Endothelial cell of hepatic sinusoid (primary cell): Measurements from ENCODE around the gene CHEK1.
"Not testable (repeated sequence)": the region's sequence is repeated elsewhere in the genome, so short reads cannot be mapped to it uniquely, and the experiment has no call there.

Experiments
- in situ Hi-C: cut with HindIII; loops from 2 replicates; pipeline ENCODE4 v1.10.0; 2017; ENCODE audit warnings: low sequenced_read_pairs

The CHEK1 gene

GRCh38 chr11:125624756-125625213, at the start of gene CHEK1:
TSS of gene CHEK1 (plus strand) at chr11:125625163. CDS start at chr11:125626769, 1,606 bp downstream.
- in situ Hi-C loops, result loop anchor here (5.0 kb wide), 1 partner anchor 253 kb away; no protein-coding TSS in a partner anchor

DNA sequence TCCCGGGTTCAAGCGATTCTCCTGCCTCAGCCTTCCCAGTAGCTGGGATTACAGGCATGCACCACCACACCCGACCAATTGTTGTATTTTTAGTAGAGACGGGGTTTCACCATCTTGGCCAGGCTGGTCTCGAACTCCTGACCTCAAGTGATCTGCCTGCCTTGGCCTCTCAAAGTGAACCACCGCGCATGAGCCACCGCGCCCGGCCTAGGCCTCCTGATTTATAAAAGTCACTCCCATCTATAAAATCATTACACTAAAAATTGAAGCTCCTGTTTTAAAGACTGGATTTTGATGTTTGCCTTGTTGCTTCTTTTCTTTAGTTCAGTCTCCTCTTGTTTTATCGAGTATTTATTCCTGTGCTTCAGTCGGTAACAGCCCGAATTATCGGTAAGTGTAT, 47.8 kb upstream of the CHEK1 start:
- in situ Hi-C loops, result not testable (repeated sequence)

DNA sequence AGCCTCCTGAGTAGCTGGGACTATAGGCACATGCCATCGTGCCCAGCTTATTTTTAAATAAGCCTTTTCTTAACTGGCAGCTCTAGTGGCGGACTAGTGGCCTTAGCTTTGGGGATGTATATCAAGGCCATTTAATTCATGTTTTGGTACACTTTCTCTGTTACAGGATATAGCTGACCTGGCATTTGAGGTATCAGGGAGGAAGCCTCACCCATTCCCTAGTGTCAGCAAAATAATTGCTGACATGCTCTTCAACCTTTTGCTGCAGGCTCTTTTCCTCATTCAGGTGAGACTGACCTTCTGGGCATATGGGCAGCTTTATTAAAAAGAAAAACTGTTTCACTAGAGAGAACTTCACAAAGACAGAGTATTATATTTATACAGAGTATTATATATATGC, 46.2 kb upstream of the CHEK1 start:
- in situ Hi-C loops, result no loop called here

- in situ Hi-C loops, result no loop called here
Measured at GRCh38 chr11:125579811-125580210, 45.2 kb upstream of the CHEK1 start.

GRCh38 chr11:125583496-125583895, 41.5 kb upstream of the CHEK1 start:
- in situ Hi-C loops, result no loop called here

DNA sequence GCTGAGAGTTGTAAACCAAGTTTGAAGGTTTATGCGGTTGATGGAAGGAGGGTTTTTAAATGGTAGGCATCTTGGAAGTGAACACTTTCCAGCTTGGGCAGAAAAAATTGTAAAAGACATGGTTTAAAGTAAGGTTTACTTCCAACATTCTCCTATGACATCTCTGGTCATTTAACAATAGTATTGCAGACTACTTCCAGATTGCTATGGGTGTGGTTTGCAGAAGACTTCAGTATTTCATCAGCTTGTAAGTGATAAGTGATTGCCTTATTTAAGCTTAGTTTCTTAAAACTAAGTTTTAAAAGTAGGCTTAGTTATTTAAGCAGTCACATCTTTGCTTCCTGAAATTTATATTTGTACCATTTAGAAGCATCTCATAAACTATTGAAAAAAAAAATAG, 39.5 kb upstream of the CHEK1 start:
- in situ Hi-C loops, result no loop called here

DNA sequence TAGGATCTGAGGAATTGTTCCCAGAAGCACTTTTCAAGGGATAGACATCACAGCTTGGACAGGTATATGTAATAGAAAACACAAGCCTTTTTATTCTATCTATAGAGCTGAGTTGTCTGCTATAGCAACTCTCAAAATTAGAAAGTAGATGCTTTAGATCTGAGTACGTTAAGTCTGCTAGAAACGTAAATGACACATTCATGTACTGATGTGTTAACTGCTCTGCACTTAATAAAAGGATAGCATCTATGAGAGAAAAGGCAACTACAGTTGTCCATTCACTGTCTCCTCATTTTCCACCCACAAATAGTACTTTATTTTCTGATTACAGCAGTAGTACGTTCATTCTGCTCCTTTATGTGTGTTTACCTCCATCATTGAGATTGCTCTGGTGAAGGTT, 38.3 kb upstream of the CHEK1 start:
- in situ Hi-C loops, result no loop called here

DNA sequence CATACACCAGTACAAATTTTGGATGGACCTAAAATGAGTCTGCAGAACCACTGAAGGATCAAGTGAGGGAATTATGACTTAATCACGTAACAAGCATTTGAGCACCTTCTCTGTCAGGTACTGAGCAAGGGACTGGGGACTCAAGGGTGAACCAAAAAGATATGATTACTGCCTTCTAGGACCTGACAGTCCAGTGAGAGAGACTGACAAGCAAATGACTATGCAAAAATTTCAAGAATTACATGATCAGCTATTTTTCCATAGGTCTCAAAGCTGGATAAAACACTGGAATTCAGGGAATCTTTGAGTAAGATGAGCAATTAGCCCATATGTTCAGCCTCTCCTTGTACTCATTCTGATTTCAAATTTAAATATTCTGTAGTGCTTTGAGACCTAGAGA, 37.5 kb upstream of the CHEK1 start:
- in situ Hi-C loops, result no loop called here

DNA sequence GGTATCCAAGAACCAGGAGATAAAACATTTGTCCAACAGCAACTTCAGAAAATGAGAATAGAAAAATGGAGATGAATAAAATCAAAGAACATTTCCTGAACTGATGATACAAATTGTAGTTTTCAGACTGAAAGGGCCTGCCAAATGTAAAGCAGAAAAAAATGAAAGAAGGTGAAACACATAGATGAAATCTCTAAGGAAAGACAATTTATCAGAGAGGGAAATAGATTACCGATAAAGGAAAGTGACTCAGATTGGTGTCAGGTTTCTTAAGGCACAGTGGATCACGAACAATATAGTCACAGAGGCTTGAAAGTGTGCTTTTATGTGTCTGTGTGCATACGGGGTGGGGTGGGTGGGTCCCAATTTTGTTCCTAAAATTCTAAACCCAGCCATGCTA, 36.5 kb upstream of the CHEK1 start:
- in situ Hi-C loops, result no loop called here

GRCh38 chr11:125591649-125592304, 33.2 kb upstream of the CHEK1 start:
- in situ Hi-C loops, result no loop called here

- in situ Hi-C loops, result no loop called here
Measured at GRCh38 chr11:125592305-125593113, 32.5 kb upstream of the CHEK1 start, which contains the start of gene STT3A. TSS of gene STT3A (plus strand) at chr11:125592852. CDS start at chr11:125595916, 3,064 bp downstream.

DNA sequence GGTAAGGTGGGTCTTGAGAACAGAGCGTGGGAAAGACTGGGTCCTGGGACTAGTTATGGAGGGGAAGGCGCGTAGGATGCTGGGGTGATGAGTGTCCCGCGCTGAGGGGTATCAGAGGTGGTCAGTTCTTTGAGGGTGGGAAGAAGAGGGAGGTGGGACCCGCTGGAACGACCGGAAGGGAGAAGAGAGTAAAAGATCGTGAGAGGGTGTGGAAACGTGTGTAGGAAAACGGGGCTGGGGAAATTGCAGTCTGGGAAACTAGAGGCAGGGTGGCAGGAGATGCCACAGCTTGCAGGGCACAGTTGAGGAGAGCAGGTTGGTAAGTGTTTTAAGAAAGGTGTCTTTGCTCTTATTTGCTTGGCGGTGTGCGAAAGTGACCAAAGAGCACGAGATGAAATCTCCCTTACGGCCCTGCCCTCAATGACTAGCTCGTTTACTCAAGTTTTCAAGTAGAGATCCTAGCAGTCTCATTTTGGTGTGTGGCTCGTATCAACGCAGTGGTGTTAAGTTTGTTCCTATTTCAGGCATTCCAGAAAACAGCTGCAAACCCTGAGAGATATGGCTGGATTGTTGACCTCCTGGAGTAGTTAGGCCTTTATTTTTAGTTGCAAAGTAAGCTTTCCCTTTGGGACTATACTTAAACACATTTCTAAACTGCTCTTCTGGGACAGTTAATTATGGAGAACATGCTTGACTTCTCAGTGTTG, 31.7 kb upstream of the CHEK1 start:
- in situ Hi-C loops, result no loop called here

GRCh38 chr11:125594958-125595357, 30.0 kb upstream of the CHEK1 start:
- in situ Hi-C loops, result no loop called here

GRCh38 chr11:125600663-125601062, 24.3 kb upstream of the CHEK1 start:
- in situ Hi-C loops, result no loop called here

- in situ Hi-C loops, result no loop called here
Measured at GRCh38 chr11:125603207-125603606, 21.8 kb upstream of the CHEK1 start.

DNA sequence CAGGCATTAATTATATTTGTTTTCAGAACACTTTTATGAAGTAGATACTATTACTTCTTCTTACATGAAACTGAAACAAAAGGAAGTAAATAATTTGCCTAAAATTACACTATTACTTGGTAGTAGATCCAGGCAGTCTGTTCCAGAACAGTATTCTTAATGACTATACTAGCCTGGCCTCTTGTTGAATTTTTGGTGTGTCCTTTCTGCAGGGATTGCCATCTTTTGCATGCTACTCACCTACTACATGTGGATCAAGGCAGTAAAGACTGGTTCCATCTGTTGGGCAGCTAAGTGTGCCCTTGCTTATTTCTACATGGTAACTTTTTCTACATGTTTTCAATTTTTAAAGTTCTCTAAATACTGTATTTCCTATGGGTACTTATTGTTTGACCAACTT, 19.5 kb upstream of the CHEK1 start:
- in situ Hi-C loops, result no loop called here

DNA sequence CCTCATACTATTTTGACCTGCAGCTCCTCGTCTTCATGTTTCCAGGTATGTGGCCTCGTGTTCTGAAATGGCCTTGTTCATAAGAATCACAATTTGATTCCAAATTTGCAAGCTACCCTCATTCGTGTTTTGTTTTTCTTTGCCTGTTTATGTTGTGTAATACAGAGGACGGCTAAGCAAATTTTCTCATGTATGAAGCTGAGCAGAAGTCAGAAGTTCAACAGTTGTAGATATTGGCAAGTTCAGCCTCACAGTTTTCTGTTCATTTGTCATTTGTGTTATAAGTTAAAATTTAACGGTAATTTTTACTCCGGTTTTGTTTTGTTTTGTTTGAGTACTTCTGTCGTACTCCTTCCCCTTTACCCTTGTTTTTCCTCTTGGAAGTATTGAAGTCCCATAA, 15.4 kb upstream of the CHEK1 start:
- in situ Hi-C loops, result no loop called here

DNA sequence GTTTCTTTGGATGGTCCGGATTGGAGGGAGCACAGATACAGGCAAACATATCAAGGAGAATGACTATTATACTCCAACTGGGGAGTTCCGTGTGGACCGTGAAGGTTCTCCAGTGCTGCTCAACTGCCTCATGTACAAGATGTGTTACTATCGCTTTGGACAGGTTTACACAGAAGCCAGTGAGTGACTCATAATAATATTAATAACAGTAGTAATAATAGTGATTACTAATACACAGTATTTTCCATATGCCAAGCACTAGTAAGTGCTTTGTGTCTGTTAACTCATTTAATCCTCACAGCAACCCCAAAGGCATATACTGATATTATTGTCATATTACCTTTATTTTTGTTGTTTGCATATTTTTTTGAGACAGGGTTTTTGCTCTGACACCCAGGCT, 6.6 kb upstream of the CHEK1 start:
- in situ Hi-C loops, result no loop called here

GRCh38 chr11:125621995-125622394, 3.0 kb upstream of the CHEK1 start:
- in situ Hi-C loops, result no loop called here

DNA sequence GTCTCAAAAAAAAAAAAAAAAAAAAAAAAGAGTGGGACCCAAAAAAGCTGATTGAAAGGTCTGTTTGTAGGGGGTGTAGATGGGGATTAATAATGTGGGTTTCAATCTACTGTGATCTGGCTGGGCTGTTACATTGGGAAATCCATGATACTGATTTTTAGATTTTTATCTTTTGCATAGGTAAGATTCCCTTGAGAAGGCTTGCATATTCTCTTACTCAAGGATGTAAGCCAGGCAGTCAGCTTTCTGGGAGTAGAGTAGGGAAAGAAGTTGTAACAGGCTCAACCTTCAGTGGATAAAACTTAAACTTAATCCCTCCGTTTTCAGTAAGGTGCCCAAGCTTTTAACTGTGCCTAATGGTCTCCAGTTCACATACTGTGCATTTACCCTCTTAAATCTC, 1.9 kb upstream of the CHEK1 start:
- in situ Hi-C loops, result no loop called here

DNA sequence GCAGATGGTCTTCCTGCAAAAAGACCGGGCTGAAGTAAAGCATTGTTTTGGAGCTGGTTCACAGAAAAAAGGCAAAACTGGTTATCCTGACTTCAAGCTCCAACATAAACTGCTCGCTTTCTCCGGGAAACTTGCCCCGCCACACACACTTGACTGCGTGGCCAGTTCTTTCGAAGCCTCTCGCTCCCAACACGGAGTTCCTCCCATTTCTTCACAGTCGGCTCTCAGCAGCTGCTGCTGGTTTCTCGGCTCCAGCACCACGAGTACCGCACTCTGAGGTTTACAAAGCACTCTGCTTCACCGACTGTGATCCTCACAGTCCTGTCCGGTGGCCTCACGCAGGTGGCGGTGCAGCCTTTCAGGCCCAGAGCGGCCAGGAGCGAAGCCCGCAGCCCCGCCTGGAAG, 264 bp downstream of the CHEK1 start:
- in situ Hi-C loops, result loop anchor here (5.0 kb wide), 1 partner anchor 252 kb away; no protein-coding TSS in a partner anchor
